HG03103 (cell line): ENCODE results near the gene IRF2BP2.
"Not testable (repeated sequence)": the region's sequence is repeated elsewhere in the genome, so short reads cannot be mapped to it uniquely, and the experiment has no call there.

Experiments used
- ATAC-seq: cut with Tn5 transposase; IDR thresholded peaks from one replicate; pipeline ENCODE4 v1.9.1; 2021; ENCODE audit warnings: low read depth; ENCODE audit not compliant: unreplicated experiment

The IRF2BP2 gene

DNA sequence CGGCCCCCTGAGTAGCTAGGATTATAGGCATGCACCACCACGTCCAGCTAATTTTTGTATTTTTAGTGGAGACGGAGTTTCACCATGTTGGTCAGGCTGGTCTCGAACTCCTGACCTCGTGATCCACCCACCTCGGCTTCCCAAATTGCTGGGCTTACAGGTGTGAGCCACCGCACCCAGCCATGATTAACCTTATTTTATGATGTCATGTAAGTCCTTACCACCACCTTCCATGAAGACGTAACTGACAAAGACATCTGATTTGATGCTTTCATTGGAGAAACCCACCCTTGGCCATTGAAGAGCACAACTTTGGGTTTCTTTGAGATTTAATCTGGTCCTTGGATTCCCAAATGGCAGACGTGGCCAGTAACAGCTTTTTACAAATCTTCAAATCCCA is 24.9 kb upstream of the IRF2BP2 start:
- ATAC-seq, result not testable (repeated sequence)

DNA sequence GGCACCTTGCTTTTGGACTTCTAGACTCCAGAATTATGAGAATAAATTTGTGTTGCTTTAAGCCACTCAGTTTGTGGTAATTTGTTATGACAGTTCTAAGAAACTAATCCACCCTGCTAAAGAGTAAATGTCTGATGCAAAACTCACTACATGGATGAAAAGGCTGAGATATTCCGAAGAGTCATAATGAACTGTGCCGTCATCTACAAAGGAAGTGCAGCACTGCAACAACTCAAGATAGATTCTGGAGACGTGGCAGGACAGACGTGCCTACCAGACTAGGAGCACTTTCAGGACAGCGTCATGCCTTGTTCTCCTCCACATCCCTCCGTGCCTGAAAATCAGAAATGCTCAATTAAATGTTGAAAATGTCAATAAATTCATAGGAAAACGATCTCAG is 24.4 kb upstream of the IRF2BP2 start:
- no peak for ATAC-seq

DNA sequence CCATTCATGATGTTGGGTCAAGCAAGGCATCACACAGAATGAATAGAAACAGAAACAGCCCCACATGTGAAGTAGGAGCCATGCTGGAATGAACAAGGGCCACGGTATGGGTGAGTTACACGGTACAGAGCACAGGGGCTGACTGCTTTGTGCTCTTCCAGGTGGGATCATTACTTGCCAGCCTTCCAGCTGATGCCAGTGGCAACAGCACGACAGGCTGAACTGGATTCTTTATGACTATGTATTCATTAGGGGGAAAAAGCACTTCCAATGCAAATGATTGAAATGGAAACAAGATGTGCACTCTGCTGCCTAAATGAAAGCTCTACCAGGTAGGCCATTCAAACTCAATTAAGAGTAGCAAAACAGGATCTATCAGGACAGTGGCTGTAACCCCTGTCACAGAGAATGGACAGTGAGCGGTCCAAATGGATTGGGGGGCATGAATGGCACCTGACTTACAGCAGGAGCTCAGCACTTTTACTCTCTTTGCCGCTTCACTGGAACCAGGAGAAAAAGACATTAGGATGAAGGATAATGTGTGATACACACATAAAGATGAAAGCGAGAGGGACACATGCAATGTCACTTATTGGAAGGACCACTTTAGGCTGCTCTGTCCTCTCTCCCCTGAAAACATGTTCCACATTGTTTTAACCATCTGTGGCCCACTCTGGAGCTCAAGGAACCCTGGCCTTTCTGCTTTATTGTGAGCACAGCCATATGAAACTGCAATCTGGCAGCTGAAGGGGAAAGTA is 23.4 kb upstream of the IRF2BP2 start:
- no peak for ATAC-seq

DNA sequence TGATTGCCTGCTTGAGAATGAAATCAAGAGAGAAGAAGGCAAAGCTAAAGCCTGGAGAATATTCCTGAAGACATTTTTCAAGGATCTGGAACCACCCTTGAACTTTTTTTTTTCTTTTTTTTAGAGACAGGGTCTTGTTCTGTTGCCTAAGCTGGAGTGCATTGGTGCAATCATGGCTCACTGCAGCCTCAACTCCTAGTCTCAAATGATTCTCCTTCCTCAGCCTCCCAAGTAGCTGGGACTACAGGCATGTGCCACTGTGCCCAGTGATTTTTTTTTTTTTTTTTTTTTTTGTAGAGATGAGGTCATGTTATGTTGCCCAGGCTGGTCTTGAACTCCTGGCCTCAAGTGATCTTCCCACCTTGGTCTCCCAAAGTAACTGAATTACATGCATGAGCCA is 22.2 kb upstream of the IRF2BP2 start:
- no peak for ATAC-seq

DNA sequence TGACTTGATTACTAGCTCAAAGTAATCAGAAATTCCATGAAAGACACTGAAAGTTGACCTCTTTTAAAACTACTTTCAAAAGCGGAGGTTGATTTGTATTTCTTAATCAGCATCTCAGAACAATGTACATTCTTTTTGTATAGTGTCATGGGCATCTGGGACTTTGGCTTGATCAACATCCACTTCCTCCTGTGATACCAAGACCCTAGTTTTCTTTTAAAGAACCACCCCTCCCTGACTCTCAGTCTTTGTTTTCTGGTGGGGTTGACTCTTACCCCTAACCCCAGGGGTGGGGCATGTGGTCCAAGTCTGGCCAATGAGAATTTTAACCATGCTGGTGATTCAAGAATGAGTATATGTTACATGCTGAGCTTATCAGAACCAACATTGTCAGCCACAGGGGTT is 21.7 kb upstream of the IRF2BP2 start:
- ATAC-seq, result no peak

DNA sequence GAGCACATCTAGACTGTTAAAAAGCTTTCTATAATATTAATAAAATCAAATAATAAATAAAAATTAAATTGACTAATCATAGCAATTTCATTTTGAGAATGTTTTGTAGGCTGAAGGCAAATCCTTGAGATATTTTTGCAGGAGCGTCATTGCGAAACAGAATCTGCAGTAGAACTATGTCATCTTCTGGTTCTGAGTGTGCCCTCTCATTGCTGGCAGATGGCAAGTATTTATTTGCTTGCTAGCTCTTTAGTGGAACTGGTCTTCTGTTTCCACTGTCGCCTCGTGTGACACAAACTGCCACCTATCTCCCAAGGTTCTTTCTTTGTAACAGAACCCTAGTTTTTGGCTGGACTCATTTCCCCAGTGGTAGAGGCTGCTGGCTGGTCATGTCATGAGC is 19.0 kb upstream of the IRF2BP2 start:
- ATAC-seq, result no peak

DNA sequence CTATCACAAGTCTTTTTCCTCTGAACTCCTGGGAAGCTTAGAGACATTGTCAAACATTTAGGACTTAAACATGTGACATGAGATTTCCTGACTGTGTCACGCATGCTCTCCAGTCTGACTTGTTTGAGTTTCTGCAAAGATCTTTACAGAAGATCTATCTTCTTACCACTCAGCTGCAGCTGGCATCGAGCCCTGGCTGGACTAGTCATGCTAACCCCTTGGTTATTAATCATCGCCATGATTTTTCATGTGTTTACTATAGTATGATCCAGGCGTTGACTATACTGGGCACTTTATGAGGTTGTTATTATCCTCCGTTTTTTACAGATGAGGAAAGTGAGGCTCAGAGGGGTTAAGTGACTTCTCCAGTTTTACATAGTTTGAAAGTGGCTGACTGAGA is 18.1 kb upstream of the IRF2BP2 start:
- no peak for ATAC-seq

DNA sequence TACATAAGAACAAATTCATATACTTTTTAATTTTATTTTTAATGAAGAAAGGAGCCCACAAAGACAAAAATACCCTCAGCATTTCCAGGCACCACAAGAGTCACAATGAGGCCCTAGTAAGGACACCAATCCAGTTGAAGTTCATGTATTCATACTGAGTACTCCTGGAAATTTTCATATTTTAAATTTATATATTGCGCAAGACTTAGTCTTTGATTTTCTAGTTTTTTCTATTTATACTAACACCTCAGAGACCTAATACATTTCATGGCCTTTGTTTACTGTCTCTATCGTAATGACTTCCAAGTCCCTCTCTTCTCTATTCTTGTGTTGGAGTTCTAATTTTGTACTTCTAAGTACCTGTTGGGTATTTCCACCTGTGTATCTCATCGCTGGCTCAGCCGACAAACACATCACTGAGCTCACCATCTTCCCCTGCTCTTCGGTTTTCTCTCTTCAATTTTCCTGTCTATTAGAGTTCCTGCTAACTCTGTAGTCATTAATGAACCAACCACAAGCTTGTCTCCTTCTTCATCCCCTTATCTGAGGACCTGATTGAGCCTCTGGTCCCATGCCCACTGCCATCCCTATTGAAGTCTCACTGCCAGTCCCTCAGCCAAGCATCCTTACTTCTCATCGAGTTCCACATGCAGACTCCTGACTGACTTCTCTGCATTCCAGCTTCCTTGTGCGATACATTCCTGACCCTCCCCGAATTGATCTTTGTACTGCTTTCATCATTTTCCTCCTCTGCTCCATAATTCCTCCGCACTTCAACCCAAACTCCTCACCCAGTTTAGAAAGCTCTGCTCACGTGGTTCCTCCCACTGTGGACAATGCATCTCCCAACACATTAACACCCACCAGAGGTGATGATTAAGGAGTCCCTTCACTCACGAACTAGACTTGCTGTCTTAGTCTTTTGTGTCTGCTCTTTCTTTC is 17.3 kb upstream of the IRF2BP2 start:
- ATAC-seq, result no peak

DNA sequence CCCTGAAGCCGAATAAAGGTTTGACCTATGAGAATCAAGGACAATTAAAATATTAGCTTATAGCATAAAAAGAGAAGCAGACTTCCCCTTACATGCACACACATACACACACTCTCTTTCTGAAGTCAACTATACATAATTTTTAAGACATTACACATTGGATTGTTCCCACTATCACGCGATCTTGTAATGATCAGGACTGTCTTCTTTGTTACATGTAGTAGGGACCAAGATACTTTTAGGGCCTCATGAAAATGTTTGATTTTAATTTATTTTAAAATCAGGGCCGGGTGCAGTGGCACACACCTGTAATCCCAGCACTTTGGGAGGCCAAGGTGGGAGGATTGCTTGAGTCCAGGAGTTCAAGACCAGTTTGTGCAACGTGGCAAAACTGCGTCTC is 16.4 kb upstream of the IRF2BP2 start:
- ATAC-seq, result no peak

DNA sequence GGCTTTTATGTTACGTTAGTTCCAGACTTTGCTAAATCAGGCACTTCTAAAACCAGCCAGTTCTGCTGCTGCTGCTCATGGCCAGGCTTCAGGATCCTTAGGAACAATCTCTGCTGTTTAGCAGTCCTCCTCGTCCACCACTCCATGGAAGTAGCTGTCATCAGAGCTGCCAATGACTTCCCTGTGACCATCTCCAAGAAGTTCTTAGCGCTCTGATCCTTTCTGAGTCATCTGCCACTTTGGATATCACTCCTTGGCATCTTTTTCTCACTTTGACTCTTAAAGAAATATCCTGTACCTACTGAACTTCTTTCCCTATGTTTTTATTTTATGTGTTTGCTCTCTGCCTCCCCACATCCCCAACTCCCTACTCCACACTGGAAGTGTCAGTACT is 14.7 kb upstream of the IRF2BP2 start:
- no peak for ATAC-seq

DNA sequence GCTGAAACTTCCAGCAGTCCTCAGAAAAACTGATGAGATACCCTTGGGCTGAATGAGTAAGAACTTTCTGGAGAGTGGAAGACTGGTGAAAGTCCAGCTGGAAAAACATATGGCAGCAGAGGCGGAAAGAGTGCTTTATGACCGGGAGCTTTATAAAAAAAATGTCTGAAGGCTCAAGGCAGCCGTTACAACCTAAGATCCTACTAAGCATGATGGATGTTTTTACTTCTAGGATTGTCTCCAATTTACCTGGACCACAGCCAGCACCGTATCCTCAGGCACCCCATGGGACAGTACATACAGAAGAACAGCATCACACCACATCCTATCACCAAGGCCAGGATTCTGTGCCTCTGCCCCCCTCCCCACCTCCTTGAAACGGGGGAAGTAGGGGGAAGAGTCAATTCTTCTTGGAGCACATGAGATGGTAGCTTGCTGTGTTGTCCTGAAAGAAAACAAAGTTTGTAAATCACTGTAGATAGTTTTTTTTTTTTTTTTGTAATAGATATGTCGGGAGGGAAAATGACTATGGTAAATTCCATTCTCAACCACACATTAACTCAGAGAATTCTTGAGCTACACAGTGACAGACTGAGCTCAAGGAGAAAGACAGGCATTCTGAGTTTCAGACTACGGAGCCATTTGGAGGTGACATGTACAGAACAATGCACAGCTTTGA is 11.8 kb upstream of the IRF2BP2 start:
- ATAC-seq, result no peak

DNA sequence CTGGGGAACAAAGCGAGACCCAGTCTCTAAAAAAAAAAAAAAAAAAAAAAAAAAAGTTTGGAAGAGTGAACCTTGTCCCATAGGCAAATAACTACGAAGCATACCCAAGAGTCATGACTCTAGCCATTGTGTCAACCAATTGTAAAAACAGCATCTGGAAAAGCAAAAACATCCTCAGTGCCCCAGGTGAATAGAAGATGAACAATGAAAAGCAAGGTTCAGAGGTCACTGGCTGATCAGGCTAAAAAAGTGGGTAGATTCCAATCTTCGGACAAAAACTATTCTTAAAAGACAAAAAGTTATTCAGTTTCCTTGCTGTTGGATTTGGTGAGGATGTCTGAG is 11.1 kb upstream of the IRF2BP2 start:
- no peak for ATAC-seq

DNA sequence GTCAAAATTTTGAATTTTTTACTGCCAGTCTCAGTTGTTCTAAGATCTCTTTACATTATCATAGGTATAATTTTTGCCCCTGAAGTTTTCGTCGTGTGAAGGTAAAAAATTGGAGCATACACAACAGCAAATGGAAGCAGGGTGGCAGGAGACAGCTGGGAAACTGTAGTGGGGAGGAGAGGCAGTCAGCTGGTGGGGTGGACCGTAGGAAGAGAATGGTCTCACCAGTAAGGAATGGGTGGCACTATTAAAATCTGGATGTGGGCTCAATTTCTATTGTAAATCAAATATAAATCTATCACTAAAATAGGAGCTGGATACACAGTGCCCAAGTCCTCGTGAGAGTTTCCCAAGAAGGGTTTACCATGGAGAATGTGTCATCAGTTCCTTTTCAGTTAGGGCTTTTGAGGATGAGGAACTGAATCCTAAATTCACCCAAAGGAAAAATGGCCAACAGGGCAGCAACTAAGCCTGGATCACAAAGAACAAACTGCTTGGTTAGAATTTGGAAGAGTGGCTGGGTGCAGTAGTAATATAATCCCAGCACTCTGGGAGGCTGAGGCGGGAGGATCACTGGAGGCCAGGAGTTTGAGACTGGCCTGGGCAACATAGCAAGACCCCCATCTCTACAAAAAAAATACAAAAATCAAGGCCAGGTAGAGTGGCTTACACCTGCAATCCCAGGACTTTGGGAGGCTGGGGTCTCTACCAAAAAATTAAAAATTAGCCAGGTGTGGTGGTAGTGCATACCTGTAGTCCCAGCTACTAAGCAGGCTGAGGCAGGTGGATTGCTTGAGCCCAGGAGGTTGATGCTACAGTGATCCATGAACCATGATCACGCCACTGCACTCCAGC is 10.5 kb upstream of the IRF2BP2 start:
- no peak for ATAC-seq

DNA sequence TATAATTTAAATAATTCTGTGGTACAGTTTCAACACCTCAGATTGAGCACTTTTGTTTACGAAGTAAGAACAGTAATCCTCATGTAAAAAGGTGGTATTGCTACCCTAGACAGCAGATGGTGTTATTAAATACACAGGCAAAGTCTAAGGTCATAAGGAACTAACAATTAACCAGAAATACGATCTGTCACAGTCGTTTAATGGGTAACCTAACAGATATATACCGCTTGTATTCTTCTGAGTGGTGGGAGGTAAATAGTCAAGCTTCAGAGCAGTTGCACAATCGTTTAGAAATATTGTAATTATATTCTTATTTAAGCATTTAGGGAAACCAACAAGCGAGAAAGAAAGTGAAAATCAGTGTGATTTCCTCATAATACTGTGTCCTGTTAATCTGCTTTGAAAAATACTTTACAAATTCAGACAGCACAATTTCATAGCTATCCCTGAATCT is 9.8 kb upstream of the IRF2BP2 start:
- no peak for ATAC-seq

DNA sequence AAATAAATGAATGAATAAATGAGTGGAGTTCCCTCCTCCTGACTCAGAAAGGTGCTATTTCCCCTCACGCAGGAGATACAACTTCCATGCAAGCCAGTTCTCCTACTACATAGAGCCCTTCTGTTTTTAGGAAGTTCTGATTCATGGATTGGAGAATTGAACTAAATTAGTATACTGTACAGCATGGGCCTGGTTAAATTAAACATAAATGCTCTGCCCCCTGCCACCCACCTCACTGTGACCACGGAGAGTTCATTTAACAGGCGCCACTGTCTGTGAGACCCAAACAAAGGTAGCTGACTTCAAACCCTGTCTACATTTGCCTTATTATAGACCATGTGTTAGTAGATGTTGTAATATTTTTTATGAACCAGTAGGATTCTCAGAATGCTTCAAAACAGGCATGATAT is 9.1 kb upstream of the IRF2BP2 start:
- ATAC-seq, result no peak

DNA sequence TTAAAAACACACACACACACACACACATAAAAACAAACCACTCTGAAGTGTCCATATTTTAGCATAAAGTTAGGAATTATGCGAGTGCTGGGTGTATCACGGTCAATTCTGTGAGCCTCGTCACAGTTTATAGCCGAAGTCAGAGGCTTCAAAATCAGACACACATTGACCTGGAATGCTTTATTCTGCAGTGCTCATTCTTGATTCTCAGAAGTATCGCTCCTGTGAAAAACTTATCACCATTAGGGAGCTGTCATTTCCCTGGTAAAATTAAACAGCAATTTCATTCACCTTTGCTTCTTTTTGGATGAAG is 8.7 kb upstream of the IRF2BP2 start:
- ATAC-seq, result no peak

DNA sequence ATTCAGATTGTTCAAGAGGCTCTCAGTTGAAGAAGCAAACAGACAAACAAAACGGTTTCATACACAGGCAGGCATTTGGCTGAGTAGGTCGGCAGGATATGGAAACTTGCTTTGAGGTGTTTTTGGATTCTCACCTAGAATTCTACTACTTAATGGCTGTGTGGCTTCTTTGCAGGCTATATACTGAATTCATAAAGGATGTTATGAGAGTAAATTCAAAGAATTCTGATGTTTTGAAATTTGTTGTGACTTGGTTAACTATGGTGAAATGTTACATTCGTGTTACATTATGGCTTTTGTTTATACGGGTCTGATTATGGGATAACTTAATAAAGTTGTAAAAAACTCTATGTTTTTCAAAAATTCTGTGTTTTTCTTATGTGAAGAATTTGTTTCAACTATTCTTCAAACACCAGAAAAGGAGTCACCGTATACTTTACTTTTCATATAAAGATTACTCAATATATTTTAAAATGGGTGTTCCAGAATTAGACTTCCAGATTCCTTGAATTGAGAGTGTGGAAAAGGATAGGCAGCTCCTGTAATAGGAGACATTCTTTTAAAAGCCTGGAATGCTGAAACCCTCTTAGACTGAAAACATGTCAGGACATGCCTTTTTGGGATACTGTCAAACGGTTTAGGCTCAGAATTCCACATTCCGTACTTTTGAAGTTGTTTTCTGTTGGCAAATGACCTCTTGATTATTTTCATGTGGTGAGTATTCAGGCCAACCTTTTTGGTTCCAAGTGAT is 8.2 kb upstream of the IRF2BP2 start:
- ATAC-seq, result no peak

DNA sequence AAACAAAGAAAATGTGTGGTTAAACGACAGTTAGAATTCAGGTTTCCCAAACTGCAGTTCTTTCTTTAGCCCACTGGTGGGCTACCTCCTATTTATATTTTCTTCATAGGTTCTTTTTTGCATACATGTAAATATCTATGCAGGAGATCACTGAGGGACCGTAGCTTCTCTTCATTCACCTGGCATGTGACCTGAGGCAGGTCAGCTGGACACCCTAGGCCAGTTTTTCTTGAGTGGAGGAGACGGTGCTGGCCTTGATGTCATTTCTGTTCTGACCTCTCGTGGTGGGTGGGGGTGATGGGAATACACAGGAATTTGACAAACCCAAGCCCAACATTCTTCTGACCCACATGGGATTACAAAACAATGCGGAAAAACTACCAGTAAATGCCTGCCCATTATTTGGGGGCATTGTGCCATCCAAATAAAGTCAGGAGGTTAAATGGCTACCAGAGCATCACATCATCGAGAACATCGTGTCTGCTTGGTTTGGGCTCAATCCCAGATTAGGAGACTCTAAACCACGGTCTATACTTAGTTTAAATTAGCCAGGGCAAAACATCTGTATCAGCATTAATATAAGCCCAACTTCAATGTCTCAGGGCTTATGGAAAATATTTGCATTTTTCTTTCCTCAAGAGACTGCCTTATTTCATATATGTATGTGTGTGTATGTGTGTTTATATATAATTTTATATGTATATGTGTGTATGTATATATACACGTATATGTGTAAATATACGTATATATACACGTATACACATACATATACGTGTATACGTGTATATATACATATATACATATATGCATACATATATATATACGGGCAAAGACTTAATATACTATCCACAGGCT is 7.4 kb upstream of the IRF2BP2 start:
- ATAC-seq, result no peak

DNA sequence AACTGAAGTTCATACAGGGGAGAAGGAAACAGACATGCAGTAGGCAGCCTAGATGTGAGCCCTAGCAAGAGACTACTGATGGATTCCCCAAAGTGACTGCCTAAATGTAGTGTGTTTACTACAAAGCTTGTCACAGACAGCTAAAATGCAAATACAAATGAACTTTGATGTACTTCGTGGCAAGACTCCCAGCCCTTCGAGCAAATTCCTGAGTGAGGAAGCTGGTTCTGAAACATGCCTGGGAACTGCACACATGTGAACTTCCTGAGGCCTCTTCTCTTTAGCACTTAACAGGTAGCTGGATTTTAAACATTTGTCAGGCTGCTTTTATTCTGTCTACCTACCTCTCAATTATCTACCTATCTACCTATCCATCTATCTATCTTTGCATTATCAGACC is 6.7 kb upstream of the IRF2BP2 start:
- ATAC-seq, result no peak
